A549 (cell line): ENCODE results near the gene TRIM54. TPM values are rescaled to one million over a fixed set of nuclear protein-coding genes. Genes with fewer than 3 reads are reported as not detected.

Experiments
- ATAC-seq, 2 experiments: fragments of 200-7000 bp in 1 of 2; fragments of >200 bp in 1 of 2; cut with Nextera tagmentation in 1 of 2; cut with Tn5 transposase in 1 of 2; 3 replicates each; pipeline versions ENCODE4 v1.8.0 to v1.9.1; 2018 to 2020; ENCODE audit warnings: mild to moderate bottlenecking in 1 of 2, moderate library complexity in 1 of 2
- CTCF ChIA-PET: fragments of 300-600 bp; sonication (Branson Sonifier 250); formaldehyde crosslinking; extraction: SDS; loops from one replicate; lab custom pipeline; 2021; ENCODE audit warnings: antibody characterized with exemption, inconsistent platforms; lab: Yijun Ruan, JAX
- POLR2A ChIA-PET: fragments of 350-600 bp; formaldehyde crosslinking; extraction: SDS; loops from one replicate; lab custom pipeline; 2021; ENCODE audit warnings: antibody characterized with exemption, inconsistent platforms; lab: Yijun Ruan, JAX
- DNase-seq, 2 experiments: peaks; one replicate each; pipeline versions ENCODE4 v3.0.0 to v3.0.0-alpha.2; 2011 to 2016; ENCODE audit warnings: low read depth in 1 of 2, low spot score in 1 of 2
- FAIRE-seq: peaks from 2 replicates; lab custom pipeline; 2011; peaks lifted over from hg19 to GRCh38; lab: Jason Lieb, UNC
- H3K27ac ChIP-seq, 2 experiments: fragments of >200 bp; sonication (Bioruptor Twin); formaldehyde crosslinking; 3 replicates each; pipeline ENCODE4 v1.5.1; 2016 to 2017
- H3K4me1 ChIP-seq: fragments of >200 bp; sonication (Bioruptor Twin); formaldehyde crosslinking; 3 replicates; pipeline ENCODE4 v1.6.1; 2016
- H3K4me2 ChIP-seq: fragments of >200 bp; sonication (Bioruptor Twin); formaldehyde crosslinking; 3 replicates; pipeline ENCODE4 v1.6.1; 2016
- H3K4me3 ChIP-seq: fragments of >200 bp; sonication (Bioruptor Twin); formaldehyde crosslinking; 3 replicates; pipeline ENCODE4 v1.5.1; 2016
- H3K9me3 ChIP-seq: fragments of >200 bp; sonication (Bioruptor Twin); formaldehyde crosslinking; 3 replicates; pipeline ENCODE4 v1.6.1; 2016
- CHD4 ChIP-seq: fragments of 200-600 bp; sonication (generic); IDR thresholded peaks from 2 replicates; pipeline ENCODE4 v1.6.1; 2016; ENCODE audit warnings: antibody characterized with exemption, mild to moderate bottlenecking, borderline replicate concordance
- EP300 ChIP-seq, 2 experiments: fragments of >200 bp; sonication (Bioruptor Twin); formaldehyde crosslinking; IDR thresholded peaks; 2 replicates in 1 of 2; 3 replicates in 1 of 2; pipeline ENCODE4 v1.6.1; 2016 to 2017
- ESRRA ChIP-seq: fragments of 150-350 bp; IDR thresholded peaks from 2 replicates; pipeline ENCODE4 v1.6.1; 2014; ENCODE audit warnings: mild to moderate bottlenecking, low read length, borderline replicate concordance
- FOXS1 ChIP-seq: fragments of 250-450 bp; sonication (Bioruptor Pico); IDR thresholded peaks from 2 replicates; pipeline ENCODE4 v1.5.0; 2020; ENCODE audit warnings: mild to moderate bottlenecking, moderate library complexity
- HEYL ChIP-seq: fragments of 250-450 bp; sonication (Bioruptor Pico); IDR thresholded peaks from 2 replicates; pipeline ENCODE4 v1.8.0; 2021; ENCODE audit warnings: mild to moderate bottlenecking, moderate library complexity
- HOXA7 ChIP-seq: fragments of 250-450 bp; sonication (Bioruptor Pico); IDR thresholded peaks from 2 replicates; pipeline ENCODE4 v1.5.0; 2020; ENCODE audit warnings: mild to moderate bottlenecking, moderate library complexity
- JUNB ChIP-seq: fragments of >200 bp; sonication (Bioruptor Twin); formaldehyde crosslinking; IDR thresholded peaks from 2 replicates; pipeline ENCODE4 v1.6.1; 2016
- MAZ ChIP-seq: fragments of 150-350 bp; IDR thresholded peaks from 2 replicates; pipeline ENCODE4 v1.6.1; 2014; ENCODE audit warnings: antibody characterized with exemption, low read depth, low read length, borderline replicate concordance
- NR3C1 ChIP-seq: fragments of >200 bp; sonication (Bioruptor Twin); formaldehyde crosslinking; IDR thresholded peaks from 3 replicates; pipeline ENCODE4 v1.6.1; 2017
- RAD21 ChIP-seq, 2 experiments: fragments of >200 bp in 1 of 2; sonication (Bioruptor Twin) in 1 of 2; formaldehyde crosslinking in 1 of 2; IDR thresholded peaks in 1 of 2; conservative IDR thresholded peaks in 1 of 2; 2 replicates in 1 of 2; 3 replicates in 1 of 2; pipeline ENCODE4 v1.6.1; 2012 to 2018; ENCODE audit warnings: inconsistent platforms in 1 of 2
- RARB ChIP-seq: fragments of 250-450 bp; sonication (Bioruptor Pico); IDR thresholded peaks from 2 replicates; pipeline ENCODE4 v1.8.0; 2021; ENCODE audit warnings: mild to moderate bottlenecking, moderate library complexity
- SREBF2 ChIP-seq: fragments of 450-650 bp; IDR thresholded peaks from 2 replicates; pipeline ENCODE4 v1.6.1; 2014; ENCODE audit warnings: mild to moderate bottlenecking, moderate library complexity
- ZFP36 ChIP-seq: fragments of 450-650 bp; IDR thresholded peaks from 2 replicates; pipeline ENCODE4 v1.6.1; 2014; ENCODE audit warnings: borderline replicate concordance; ENCODE audit not compliant: partially characterized antibody
- ZNF302 ChIP-seq: fragments of 250-450 bp; sonication (Bioruptor Pico); IDR thresholded peaks from 2 replicates; pipeline ENCODE4 v1.9.0; 2021; ENCODE audit warnings: inconsistent platforms, mild to moderate bottlenecking, moderate library complexity
- WGBS: methylation state at CpG from one replicate; pipeline ENCODE4 v1.1.6; 2017; ENCODE audit errors: missing lambda C conversion rate; 5-methylcytosine and 5-hydroxymethylcytosine counted together
- polyA plus RNA-seq, 4 experiments: library from polyadenylated mRNA; depleted of rRNA in 3 of 4; stranded (reverse); fragments of >200 nt; fragmentation: RNase III in 1 of 4; extraction: RNeasy Plus Mini Kit Qiagen cat#74134 plus additional on column Dnase treatment in 1 of 4; gene quantifications; 2 replicates in 3 of 4; 3 replicates in 1 of 4; pipeline ENCODE4 v1.2.3, GENCODE V29; 2011 to 2017
- TF ChIP-seq, protein P1 (sequence below): fragments of >200 bp; sonication (Bioruptor Twin); formaldehyde crosslinking; IDR thresholded peaks from 3 replicates; pipeline ENCODE4 v1.5.1; 2016
- TF ChIP-seq, protein P2 (sequence below): IDR thresholded peaks from 2 replicates; pipeline ENCODE4 v1.6.1; 2012

Gene TRIM54
- polyA plus RNA-seq, 2 of the 4 experiments (the other 2 are of a cell fraction), result 0.13 to 0.14 TPM

DNA sequence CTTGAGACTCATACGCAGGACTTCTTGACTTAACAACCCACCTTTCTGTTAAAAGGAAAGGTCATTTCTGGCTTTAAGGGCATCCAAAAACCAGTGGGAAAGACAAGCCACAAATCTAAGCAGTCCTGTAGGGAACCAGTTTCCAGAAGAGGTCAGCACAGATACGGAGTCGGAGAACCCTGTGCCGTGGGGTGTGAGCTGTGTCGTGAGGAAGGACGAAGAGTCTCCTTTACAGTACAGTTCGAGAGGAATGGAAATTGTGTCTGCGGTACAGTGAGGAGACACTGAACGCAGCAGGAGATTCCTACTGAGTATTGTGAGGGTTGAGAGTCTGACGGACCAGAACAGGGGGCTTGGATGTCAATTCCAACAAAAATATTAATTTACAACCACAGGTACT lies 37.1 kb upstream of the TRIM54 start:
- Histone ChIP-seq H3K9me3 (no peaks in the 10 kb centered on the region), H3K4me1 (peaks cover 11% of the 10 kb centered on the region), H3K4me3 (no peak overlapping the region)
- 86% methylated on average over 10 of the region's 10 CpGs for WGBS
- ATAC-seq, result no peak
- ChIA-PET CTCF (interaction anchor here (0.9 to 16.3 kb wide), 4 partner anchors 20 to 98 kb away, joined by 3 to 205 read pairs (median 4); partner anchors contain the start of genes DNAJC5G and TRIM54), POLR2A (no interaction called here)
- no peak for FAIRE-seq
- DNase-seq, result no peak
- TF ChIP-seq RARB (CRISPR knock-in tag), result no peak
- no peak for TF ChIP-seq JUNB
- TF ChIP-seq, all 56 proteins: peak for 0
- H3K27ac ChIP-seq, result no peak overlapping the region
- no peak overlapping the region for H3K4me2 ChIP-seq

DNA sequence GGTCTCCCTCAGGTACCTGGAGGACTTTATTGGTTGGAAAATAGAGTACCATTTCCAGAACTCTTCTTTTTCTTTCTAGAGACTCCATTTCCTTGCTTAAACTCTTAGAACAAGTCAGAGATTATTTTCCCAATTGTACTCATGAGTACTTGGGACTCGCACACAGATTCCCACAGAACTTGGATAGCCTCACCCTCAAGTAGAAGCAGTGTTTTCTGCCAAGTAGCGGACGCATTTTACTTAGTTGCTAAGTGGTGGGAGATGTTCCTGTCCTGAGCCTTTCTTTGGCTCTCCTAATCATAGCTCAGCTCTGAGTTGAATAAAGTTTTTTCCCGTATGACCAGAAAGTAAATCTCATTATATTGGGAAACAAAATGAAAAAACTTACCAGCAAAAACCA lies 36.6 kb upstream of the TRIM54 start:
- FAIRE-seq, result no peak
- no peak for ATAC-seq
- no peak for DNase-seq
- Histone ChIP-seq H3K27ac (no peak overlapping the region), H3K9me3 (no peaks in the 10 kb centered on the region), H3K4me3 (no peak overlapping the region)
- POLR2A ChIA-PET, result no interaction called here
- 93% methylated on average over 4 of the region's 4 CpGs for WGBS
- no peak for TF ChIP-seq ESRRA
- no peak for TF ChIP-seq FOXS1
- no peak for TF ChIP-seq RAD21 (conservative IDR thresholded peaks at IDR 0.05 in 1 of 2, IDR thresholded peaks at IDR 0.05 in 1 of 2)
- TF ChIP-seq ZNF302 (CRISPR knock-in tag), result no peak
- TF ChIP-seq EP300 (IDR thresholded peaks at IDR 0.05), result no peak
- no peak for TF ChIP-seq MAZ
- TF ChIP-seq ZFP36, result no peak
- TF ChIP-seq, protein P1, sequence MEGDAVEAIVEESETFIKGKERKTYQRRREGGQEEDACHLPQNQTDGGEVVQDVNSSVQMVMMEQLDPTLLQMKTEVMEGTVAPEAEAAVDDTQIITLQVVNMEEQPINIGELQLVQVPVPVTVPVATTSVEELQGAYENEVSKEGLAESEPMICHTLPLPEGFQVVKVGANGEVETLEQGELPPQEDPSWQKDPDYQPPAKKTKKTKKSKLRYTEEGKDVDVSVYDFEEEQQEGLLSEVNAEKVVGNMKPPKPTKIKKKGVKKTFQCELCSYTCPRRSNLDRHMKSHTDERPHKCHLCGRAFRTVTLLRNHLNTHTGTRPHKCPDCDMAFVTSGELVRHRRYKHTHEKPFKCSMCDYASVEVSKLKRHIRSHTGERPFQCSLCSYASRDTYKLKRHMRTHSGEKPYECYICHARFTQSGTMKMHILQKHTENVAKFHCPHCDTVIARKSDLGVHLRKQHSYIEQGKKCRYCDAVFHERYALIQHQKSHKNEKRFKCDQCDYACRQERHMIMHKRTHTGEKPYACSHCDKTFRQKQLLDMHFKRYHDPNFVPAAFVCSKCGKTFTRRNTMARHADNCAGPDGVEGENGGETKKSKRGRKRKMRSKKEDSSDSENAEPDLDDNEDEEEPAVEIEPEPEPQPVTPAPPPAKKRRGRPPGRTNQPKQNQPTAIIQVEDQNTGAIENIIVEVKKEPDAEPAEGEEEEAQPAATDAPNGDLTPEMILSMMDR, result no peak
- TF ChIP-seq SREBF2, result no peak
- TF ChIP-seq, protein P2, sequence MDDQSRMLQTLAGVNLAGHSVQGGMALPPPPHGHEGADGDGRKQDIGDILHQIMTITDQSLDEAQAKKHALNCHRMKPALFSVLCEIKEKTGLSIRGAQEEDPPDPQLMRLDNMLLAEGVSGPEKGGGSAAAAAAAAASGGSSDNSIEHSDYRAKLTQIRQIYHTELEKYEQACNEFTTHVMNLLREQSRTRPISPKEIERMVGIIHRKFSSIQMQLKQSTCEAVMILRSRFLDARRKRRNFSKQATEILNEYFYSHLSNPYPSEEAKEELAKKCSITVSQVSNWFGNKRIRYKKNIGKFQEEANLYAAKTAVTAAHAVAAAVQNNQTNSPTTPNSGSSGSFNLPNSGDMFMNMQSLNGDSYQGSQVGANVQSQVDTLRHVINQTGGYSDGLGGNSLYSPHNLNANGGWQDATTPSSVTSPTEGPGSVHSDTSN, result no peak
- no peak for TF ChIP-seq HEYL (CRISPR knock-in tag)
- TF ChIP-seq CHD4, result no peak
- no peak for TF ChIP-seq NR3C1
- TF ChIP-seq, all 56 proteins: peak for 0
- CTCF ChIA-PET, result interaction anchor here (1.0 to 16.3 kb wide), 5 partner anchors 8 to 98 kb away, joined by 3 to 205 read pairs (median 4); partner anchors contain the start of genes DNAJC5G and TRIM54
- Histone ChIP-seq H3K4me1 (peaks cover 15% of the 10 kb centered on the region), H3K4me2 (no peak overlapping the region)

DNA sequence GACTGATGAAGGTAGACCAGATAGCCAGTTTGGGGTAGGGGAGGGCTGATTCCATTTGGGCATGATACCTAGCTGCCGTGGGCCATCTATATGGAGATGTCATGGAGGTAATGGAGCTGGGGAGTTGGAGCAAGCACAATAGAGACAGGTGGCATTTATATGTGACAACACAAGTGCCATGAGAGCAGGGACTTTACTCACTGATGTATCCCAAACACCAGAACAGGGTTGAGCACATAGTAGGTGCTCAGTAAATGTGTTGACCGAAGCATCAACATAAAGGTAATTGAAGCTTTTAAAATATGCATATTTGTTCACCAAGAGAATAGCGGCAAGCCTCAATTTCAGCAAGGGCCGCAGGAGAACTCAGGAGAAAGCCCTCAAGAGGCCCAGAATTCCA lies 34.3 kb upstream of the TRIM54 start:
- POLR2A ChIA-PET, result interaction anchor here (1.3 kb wide), 1 partner anchor 55 kb away, joined by 8 read pairs; no protein-coding TSS in a partner anchor

More for the DNA sequence above, 34.3 kb upstream of the TRIM54 start:
- Histone ChIP-seq H3K4me1 (peaks cover 15% of the 10 kb centered on the region), H3K9me3 (no peaks in the 10 kb centered on the region), H3K4me3 (no peak overlapping the region), H3K4me2 (no peak overlapping the region), H3K27ac (no peak overlapping the region)
- no peak for DNase-seq
- 67% methylated on average over 4 of the region's 4 CpGs for whole genome bisulfite sequencing
- TF ChIP-seq ESRRA (no peak), RARB (CRISPR knock-in tag) (no peak), HOXA7 (CRISPR knock-in tag) (0 out of 2 replicates have a peak, but pooled peaks have one; percentile 56)
- no peak for FAIRE-seq
- CTCF ChIA-PET, result interaction anchor here (0.8 to 16.3 kb wide), 12 partner anchors 10 to 286 kb away, joined by 3 to 205 read pairs (median 6); partner anchors contain the start of genes DNAJC5G, SLC30A3 and TRIM54
- ATAC-seq, result no peak; a peak in 1 of 6 replicates
